ENCODE measurements around the gene MITF.
"Not testable (repeated sequence)": the region's sequence is repeated elsewhere in the genome, so short reads cannot be mapped to it uniquely, and the experiment has no call there.

Gene MITF

DNA sequence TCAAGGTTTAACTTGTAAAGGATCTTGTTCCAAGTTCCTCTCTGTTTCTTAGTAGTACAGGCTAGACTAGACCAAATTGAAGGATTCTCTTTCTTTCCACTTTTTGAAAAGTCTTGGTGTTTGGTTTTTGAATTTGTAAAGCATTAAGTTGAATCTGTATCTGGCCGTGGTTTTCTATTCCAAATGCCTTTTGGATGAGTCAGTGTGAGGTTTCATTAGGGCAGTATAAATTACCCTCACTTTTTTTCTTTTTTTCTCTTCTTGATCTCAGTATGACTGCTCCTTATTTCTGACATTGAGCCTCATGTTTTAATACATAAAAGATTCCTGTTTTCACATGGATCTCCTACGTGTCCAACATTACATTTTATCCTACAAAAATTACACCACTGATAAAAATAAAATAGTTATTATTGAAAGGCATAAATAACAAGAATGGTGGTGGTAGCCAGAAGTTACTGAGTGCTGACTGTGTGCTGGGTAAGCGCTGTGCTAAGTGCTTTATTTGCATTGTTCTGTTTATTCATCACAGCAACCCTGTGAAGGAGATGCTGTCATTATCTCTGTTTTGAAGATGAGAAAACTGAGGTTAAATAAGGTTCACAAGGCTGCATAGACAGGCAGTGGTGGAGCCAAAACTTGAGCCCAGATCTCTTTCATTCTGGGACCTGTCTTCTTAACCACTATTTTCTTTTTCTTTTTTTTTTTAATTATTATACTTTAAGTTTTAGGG, 48.3 kb downstream of the MITF start:
- TF ChIP-seq POLR2AphosphoS5 (IDR thresholded peaks at IDR 0.05; ENCODE audit: low read depth, low read length) (no peak), POU2F2 (IDR thresholded peaks at IDR 0.05; ENCODE audit: low read depth, low read length) (no peak), SPI1 (IDR thresholded peaks at IDR 0.05; ENCODE audit: low read depth, low read length) (no peak), POLR2A (IDR thresholded peaks at IDR 0.05; ENCODE audit: low read depth, low read length) (no peak), TAF1 (IDR thresholded peaks at IDR 0.05; ENCODE audit: low read depth, low read length) (no peak), PAX5 (IDR thresholded peaks at IDR 0.05; ENCODE audit: insufficient read depth, low read length, severe bottlenecking) (no peak)
- FAIRE-seq: no peak
- DNase-seq (ENCODE audit: insufficient read length, low spot score): no peak

DNA sequence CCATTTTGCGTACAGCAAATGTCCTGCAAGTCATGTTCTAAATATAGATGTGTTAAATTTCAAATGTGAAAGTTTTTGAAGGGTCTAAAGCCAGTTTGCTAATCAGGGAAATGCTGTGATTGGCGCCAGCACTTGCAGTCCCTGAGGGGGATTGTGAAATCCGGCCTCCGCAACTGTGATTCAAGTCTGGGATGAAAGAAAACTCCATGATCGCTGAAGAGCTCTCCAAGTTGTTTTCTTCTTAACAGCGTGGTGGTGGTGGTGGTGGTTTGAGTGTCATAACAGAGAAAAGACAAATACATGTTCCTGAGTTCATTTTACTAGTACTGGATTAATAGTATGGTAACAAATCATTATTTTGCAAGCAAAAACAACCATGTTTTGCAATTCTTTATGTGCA, 51.8 kb downstream of the MITF start:
- FAIRE-seq: no peak

DNA sequence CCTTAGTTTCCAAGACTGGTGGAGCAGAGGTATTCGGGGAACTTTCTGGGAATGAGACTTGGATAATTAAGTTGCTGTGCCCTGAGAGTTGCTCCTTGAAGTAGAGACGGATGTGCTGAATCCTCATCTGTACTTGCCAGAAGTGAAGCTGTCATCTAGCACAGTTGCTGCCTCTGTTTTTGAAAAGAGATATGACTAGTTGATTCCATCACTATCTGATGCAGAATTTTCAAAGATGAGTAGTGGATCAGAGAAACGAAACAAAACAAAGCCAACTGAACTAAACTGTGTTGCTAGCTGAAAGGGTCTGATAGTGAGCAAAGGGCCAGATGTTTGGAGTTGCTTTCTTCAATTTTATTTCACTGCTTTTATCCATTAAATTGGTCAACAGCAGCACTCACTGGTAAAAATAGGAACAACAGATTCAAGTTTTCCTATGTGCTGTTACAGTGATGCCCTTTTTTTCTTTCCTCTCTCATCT, 52.7 kb downstream of the MITF start:
- no peak for DNase-seq (ENCODE audit: insufficient read length, low spot score)
- FAIRE-seq: no peak
- TF ChIP-seq POU2F2 (IDR thresholded peaks at IDR 0.05; ENCODE audit: low read depth, low read length) (no peak), TAF1 (IDR thresholded peaks at IDR 0.05; ENCODE audit: low read depth, low read length) (no peak)

More for the DNA sequence above, 51.8 kb downstream of the MITF start:
- no peak for TF ChIP-seq PAX5 (IDR thresholded peaks at IDR 0.05; ENCODE audit: insufficient read depth, low read length, severe bottlenecking)
- TF ChIP-seq POU2F2 (IDR thresholded peaks at IDR 0.05; ENCODE audit: low read depth, low read length): no peak
- DNase-seq (ENCODE audit: insufficient read length, low spot score): no peak

DNA sequence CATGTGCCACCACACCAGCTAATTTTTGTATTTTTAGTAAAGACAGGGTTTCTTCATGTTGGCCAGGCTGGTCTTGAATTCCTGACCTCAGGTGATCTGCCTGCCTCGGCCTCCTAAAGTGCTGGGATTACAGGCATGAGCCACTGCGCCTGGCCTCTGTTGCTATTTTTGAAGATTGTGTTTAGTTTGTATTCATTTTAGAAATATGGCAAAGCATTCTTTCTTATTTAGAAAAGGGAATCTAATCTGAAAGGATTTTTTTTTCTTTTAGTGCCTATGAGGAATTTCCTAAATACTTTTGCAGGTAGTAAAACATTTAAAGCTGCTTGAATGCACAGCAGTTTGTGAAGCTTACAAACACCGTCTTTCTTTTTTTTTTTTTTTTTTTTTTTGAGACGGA, 56.9 kb downstream of the MITF start:
- FAIRE-seq; DNase-seq (ENCODE audit: insufficient read length, low spot score): not testable (repeated sequence)

DNA sequence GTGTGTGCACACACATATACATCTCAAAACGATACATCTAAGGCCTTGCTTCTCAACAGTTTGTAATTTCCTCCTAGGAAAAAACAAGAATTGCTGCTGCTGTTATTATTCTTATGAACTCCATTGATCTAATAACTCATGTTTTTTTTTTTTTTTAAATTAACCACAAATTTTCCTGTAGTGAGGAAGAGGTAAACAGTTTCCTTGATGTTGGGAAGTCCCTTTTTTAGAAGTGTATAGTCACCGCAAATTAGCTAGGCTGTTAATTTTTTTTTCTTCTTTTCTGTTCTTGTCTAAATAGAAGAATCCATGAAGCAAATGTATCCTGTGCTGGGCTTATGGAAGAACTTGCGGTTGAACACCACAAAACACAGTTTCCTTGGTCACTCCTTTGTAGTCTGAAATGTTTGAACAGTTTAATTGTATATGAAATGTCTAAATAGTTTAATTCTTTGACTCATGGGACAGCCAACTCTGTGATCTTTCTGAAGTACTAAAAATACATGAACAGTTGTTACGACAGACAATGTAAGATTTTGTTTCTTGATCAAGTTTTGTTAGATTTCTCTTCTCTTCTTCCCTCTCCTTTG, 64.5 kb downstream of the MITF start:
- no peak for DNase-seq (ENCODE audit: insufficient read length, low spot score)
- TF ChIP-seq POLR2A (IDR thresholded peaks at IDR 0.05; ENCODE audit: low read depth, low read length): no peak
- no peak for TF ChIP-seq POLR2AphosphoS5 (IDR thresholded peaks at IDR 0.05; ENCODE audit: low read depth, low read length)
- TF ChIP-seq PAX5 (IDR thresholded peaks at IDR 0.05; ENCODE audit: insufficient read depth, low read length, severe bottlenecking): no peak
- TF ChIP-seq SPI1 (IDR thresholded peaks at IDR 0.05; ENCODE audit: low read depth, low read length): no peak
- TF ChIP-seq POU2F2 (IDR thresholded peaks at IDR 0.05; ENCODE audit: low read depth, low read length): no peak
- TF ChIP-seq TAF1 (IDR thresholded peaks at IDR 0.05; ENCODE audit: low read depth, low read length): no peak
- no peak for FAIRE-seq

DNA sequence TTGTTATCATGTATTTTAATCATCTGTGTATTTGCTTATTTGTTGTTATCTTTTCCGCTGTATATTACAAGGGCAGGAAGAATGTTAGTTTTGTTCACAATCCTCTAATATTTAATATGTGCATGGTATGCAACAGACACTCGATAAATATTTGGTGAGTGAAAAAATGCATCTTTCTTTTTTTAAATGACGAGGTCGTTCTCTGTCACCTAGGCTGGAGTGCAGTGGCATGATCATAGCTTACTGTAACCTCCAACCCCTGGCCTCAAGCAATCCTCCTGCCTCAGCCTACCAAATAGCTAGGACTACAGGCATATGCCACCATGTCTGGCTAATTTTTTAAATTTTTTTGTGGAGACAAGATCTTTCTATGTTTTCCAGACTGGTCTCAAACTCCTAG, 66.2 kb downstream of the MITF start:
- TF ChIP-seq POLR2AphosphoS5 (IDR thresholded peaks at IDR 0.05; ENCODE audit: low read depth, low read length) (no peak), POLR2A (IDR thresholded peaks at IDR 0.05; ENCODE audit: low read depth, low read length) (no peak), PAX5 (IDR thresholded peaks at IDR 0.05; ENCODE audit: insufficient read depth, low read length, severe bottlenecking) (no peak)
- DNase-seq (ENCODE audit: insufficient read length, low spot score) (no peak), FAIRE-seq (no peak)

DNA sequence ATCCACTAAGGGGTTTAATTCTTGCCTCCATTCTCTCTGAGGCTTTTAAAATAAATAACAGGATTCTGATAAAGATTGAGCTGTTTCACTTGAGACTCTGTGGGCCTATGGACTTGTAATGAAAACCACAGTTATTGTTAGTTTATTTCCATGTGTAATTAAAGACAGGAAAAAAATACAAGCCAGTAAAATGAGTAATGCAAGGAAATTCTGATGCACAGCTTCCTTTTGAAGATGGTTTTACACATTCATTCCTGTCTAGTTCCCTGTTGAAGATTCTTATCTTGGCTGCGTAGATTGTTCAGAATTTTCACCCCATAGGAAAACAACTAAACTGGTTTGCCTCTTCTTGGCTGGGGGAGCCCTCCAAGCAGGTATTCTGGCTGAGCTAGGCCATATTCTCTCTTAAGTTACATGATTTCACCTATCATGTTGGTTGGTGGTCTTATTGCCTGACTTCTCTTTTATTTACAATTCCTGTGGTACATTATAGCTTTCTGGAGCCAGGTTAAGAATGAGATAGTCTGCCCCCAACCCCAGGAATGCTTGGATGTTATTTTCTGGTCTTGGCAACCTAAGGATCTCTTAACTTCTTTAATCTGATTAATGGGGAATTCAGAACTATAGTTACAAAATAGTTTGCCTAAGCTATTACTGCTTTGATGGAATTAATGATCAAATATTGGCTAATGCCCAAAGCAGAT, 67.6 kb downstream of the MITF start:
- DNase-seq (ENCODE audit: insufficient read length, low spot score): no peak
- FAIRE-seq: no peak
- TF ChIP-seq SPI1 (IDR thresholded peaks at IDR 0.05; ENCODE audit: low read depth, low read length) (no peak), POLR2AphosphoS5 (IDR thresholded peaks at IDR 0.05; ENCODE audit: low read depth, low read length) (no peak), TAF1 (IDR thresholded peaks at IDR 0.05; ENCODE audit: low read depth, low read length) (no peak), POLR2A (IDR thresholded peaks at IDR 0.05; ENCODE audit: low read depth, low read length) (no peak), PAX5 (IDR thresholded peaks at IDR 0.05; ENCODE audit: insufficient read depth, low read length, severe bottlenecking) (no peak), POU2F2 (IDR thresholded peaks at IDR 0.05; ENCODE audit: low read depth, low read length) (no peak)

DNA sequence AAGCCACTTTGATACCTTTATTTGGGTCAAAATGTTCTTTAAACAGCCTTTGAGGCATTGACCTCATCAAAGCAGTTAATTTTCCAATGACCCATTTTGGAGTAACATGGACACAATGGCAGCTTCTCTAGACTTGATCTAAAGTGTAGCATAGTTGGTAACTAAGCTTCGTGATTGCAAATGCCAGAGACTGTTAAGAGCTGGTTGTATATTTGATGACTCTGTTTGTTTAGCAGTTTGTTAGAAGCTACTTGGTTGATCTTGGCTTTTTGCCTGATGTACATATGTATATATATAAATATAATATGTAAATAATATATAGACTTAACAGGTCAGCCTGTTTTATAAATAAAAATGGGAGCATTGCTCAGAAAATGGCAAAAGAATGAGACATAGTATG, 68.4 kb downstream of the MITF start:
- TF ChIP-seq SPI1 (IDR thresholded peaks at IDR 0.05; ENCODE audit: low read depth, low read length) (no peak), POLR2A (IDR thresholded peaks at IDR 0.05; ENCODE audit: low read depth, low read length) (no peak), POU2F2 (IDR thresholded peaks at IDR 0.05; ENCODE audit: low read depth, low read length) (no peak), PAX5 (IDR thresholded peaks at IDR 0.05; ENCODE audit: insufficient read depth, low read length, severe bottlenecking) (no peak), TAF1 (IDR thresholded peaks at IDR 0.05; ENCODE audit: low read depth, low read length) (no peak), POLR2AphosphoS5 (IDR thresholded peaks at IDR 0.05; ENCODE audit: low read depth, low read length) (no peak)
- FAIRE-seq: no peak
- DNase-seq (ENCODE audit: insufficient read length, low spot score): no peak

DNA sequence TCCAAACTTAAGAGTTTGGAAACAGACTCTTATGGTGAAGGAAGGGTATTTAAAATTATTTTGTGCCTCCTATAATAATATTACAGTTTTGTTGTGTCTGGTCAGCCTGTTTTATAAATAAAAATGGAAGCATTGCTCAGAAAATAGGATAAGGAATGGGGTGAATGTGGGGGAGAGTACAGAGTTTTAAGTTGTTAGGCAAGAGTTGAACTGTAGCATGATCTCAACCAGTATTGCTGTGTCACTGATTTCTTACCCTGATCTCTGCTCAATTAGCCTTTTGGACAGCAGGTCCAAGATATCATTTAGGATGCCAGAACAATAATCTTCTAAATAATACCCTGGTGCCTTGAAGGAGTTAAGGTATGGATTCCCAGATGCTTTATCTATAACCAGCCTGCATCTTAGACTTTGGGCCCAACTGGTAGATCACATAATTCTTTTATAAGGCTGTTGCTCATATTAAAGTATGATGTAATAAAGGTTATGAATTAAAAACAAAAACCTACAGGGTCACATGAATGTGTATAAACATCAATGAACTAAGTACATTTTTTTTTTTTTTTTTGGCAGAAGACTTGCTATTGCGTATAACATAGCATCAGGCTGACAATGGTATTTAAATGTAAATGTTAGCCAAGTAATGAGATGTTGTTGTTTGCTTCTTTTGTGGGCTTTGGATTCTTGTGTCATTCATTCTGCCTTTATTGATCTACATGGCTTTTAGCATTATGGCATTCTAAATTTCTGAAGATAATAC, 70.0 kb downstream of the MITF start:
- DNase-seq (ENCODE audit: insufficient read length, low spot score) (no peak), FAIRE-seq (no peak)
- TF ChIP-seq TAF1 (IDR thresholded peaks at IDR 0.05; ENCODE audit: low read depth, low read length): no peak
- TF ChIP-seq POLR2AphosphoS5 (IDR thresholded peaks at IDR 0.05; ENCODE audit: low read depth, low read length): no peak
- no peak for TF ChIP-seq POU2F2 (IDR thresholded peaks at IDR 0.05; ENCODE audit: low read depth, low read length)
- TF ChIP-seq SPI1 (IDR thresholded peaks at IDR 0.05; ENCODE audit: low read depth, low read length): no peak
- TF ChIP-seq POLR2A (IDR thresholded peaks at IDR 0.05; ENCODE audit: low read depth, low read length): no peak
- no peak for TF ChIP-seq PAX5 (IDR thresholded peaks at IDR 0.05; ENCODE audit: insufficient read depth, low read length, severe bottlenecking)

All from GM12891 (cell line).